GM18526 (cell line): ENCODE results near the gene GFOD1.

ENCODE experiments used
- POLR2A ChIP-seq: IDR thresholded peaks from 3 replicates; pipeline ENCODE4 v1.6.1; 2011; ENCODE audit not compliant: insufficient read length; ENCODE audit errors: extremely low read depth

GFOD1 gene

GRCh38 chr6:13360671-13361540 lies 126.5 kb downstream of the GFOD1 start:
- TF ChIP-seq POLR2A: no peak

- no peak for TF ChIP-seq POLR2A
Observed at GRCh38 chr6:13359287-13359686, 128.1 kb downstream of the GFOD1 start.

GRCh38 chr6:13358511-13358910 lies 128.9 kb downstream of the GFOD1 start:
- TF ChIP-seq POLR2A: no peak

- TF ChIP-seq POLR2A: no peak
Observed at GRCh38 chr6:13357551-13358075, 129.8 kb downstream of the GFOD1 start.

GRCh38 chr6:13355999-13356785 lies 131.2 kb downstream of the GFOD1 start:
- no peak for TF ChIP-seq POLR2A

- TF ChIP-seq POLR2A: no peak
Observed at GRCh38 chr6:13355043-13355945, 132.1 kb downstream of the GFOD1 start.

- TF ChIP-seq POLR2A: no peak
Observed at GRCh38 chr6:13354331-13355042, 132.9 kb downstream of the GFOD1 start.

- no peak for TF ChIP-seq POLR2A
Observed at GRCh38 chr6:13352165-13352564, 135.2 kb downstream of the GFOD1 start.

GRCh38 chr6:13351271-13351670 lies 136.1 kb downstream of the GFOD1 start:
- TF ChIP-seq POLR2A: no peak

- no peak for TF ChIP-seq POLR2A
Observed at GRCh38 chr6:13349811-13350506, 137.4 kb downstream of the GFOD1 start.

GRCh38 chr6:13348334-13349113 lies 138.9 kb downstream of the GFOD1 start:
- no peak for TF ChIP-seq POLR2A

GRCh38 chr6:13346245-13346644 lies 141.2 kb downstream of the GFOD1 start:
- TF ChIP-seq POLR2A: no peak

- TF ChIP-seq POLR2A: no peak
Observed at GRCh38 chr6:13342414-13343019, 144.9 kb downstream of the GFOD1 start.
